GM13977 (cell line): Measurements from ENCODE around the gene BAAT.

Experiments
- DNase-seq: peaks from one replicate; pipeline ENCODE4 v3.0.0; 2012; ENCODE audit warnings: low spot score
- CTCF ChIP-seq: IDR thresholded peaks from 2 replicates; pipeline ENCODE4 v1.5.1; 2012; ENCODE audit warnings: mild to moderate bottlenecking, control low read depth; ENCODE audit not compliant: insufficient read depth; ENCODE audit errors: extremely low read depth, missing control alignments
- in situ Hi-C: fragments of 300-500 bp; cut with MboI; formaldehyde crosslinking; loops from one replicate; pipeline ENCODE4 v1.12.0; 2022; ENCODE audit warnings: low sequenced_read_pairs, low pct_unique_long_range_greater_than_20kb, mixed read lengths, inconsistent platforms; ENCODE audit not compliant: unreplicated experiment

Gene BAAT

GRCh38 chr9:101427358-101427757, 42.6 kb upstream of the BAAT start:
- no peak for TF ChIP-seq CTCF
- DNase-seq = no peak
- in situ Hi-C loops = no loop called here

GRCh38 chr9:101421653-101422065, 36.9 kb upstream of the BAAT start:
- TF ChIP-seq CTCF = no peak
- DNase-seq = no peak
- in situ Hi-C loops = no loop called here

GRCh38 chr9:101419863-101420262, 35.1 kb upstream of the BAAT start:
- DNase-seq = no peak
- no peak for TF ChIP-seq CTCF
- in situ Hi-C loops = no loop called here

- in situ Hi-C loops = no loop called here
- no peak for DNase-seq
- TF ChIP-seq CTCF = no peak
These were observed 34.0 kb upstream of the BAAT start for GRCh38 chr9:101418518-101419430.

GRCh38 chr9:101417977-101418376, 33.2 kb upstream of the BAAT start:
- TF ChIP-seq CTCF = no peak
- in situ Hi-C loops = no loop called here
- no peak for DNase-seq

- no peak for TF ChIP-seq CTCF
- DNase-seq = no peak
- in situ Hi-C loops = no loop called here
These were observed 32.6 kb upstream of the BAAT start for GRCh38 chr9:101417389-101417788.
